Chondrocyte (in vitro differentiated cells): ENCODE results near the gene TNIK. TPM values are rescaled to one million over a fixed set of nuclear protein-coding genes. Genes with fewer than 3 reads are reported as not detected.

Experiments used
- DNase-seq: peaks from one replicate; pipeline ENCODE4 v3.0.0; 2021; ENCODE audit warnings: mixed read lengths, low spot score
- H3K27ac Mint-ChIP-seq: one replicate; pipeline ENCODE4 v1.8.0; 2021; ENCODE audit warnings: mild to moderate bottlenecking, moderate library complexity, mixed read lengths; ENCODE audit not compliant: unreplicated experiment
- H3K27me3 Mint-ChIP-seq: 2 replicates; pipeline ENCODE4 v1.8.0; 2021; ENCODE audit warnings: low read depth, mixed read lengths
- H3K36me3 Mint-ChIP-seq: 2 replicates; pipeline ENCODE4 v1.8.0; 2021; ENCODE audit warnings: low read depth, mixed read lengths
- H3K4me1 Mint-ChIP-seq: 2 replicates; pipeline ENCODE4 v1.8.0; 2021; ENCODE audit warnings: low read depth, mild to moderate bottlenecking, mixed read lengths
- H3K4me3 Mint-ChIP-seq: one replicate; pipeline ENCODE4 v1.8.0; 2021; ENCODE audit warnings: mild to moderate bottlenecking, moderate library complexity, mixed read lengths; ENCODE audit not compliant: unreplicated experiment
- H3K9me3 Mint-ChIP-seq: 2 replicates; pipeline ENCODE4 v1.8.0; 2021; ENCODE audit warnings: low read depth, mixed read lengths
- CTCF ChIP-seq: fragments of 200-600 bp; sonication (generic); IDR thresholded peaks from 2 replicates; pipeline ENCODE4 v1.5.0; 2021; ENCODE audit warnings: antibody characterized with exemption, mild to moderate bottlenecking, moderate library complexity
- total RNA-seq: library from RNA; stranded (reverse); gene quantifications from 3 replicates; pipeline ENCODE4 v1.2.1, GENCODE V29; 2021

TNIK gene
- total RNA-seq, 1 donor from 2014 or later = 17.5 TPM

GRCh38 chr3:171472552-171472951 is 12.3 kb upstream of the TNIK start:
- no peaks in the 10 kb centered on the region for H3K9me3 Mint-ChIP-seq
- H3K27ac Mint-ChIP-seq = no peak overlapping the region
- H3K36me3 Mint-ChIP-seq = no peaks in the 10 kb centered on the region
- H3K4me1 Mint-ChIP-seq = peaks cover 9% of the 10 kb centered on the region
- TF ChIP-seq CTCF = no peak
- no peak for DNase-seq
- no peaks in the 10 kb centered on the region for H3K27me3 Mint-ChIP-seq
- no peak overlapping the region for H3K4me3 Mint-ChIP-seq

- H3K27me3 Mint-ChIP-seq = no peaks in the 10 kb centered on the region
- no peak overlapping the region for H3K27ac Mint-ChIP-seq
- DNase-seq = no peak
- no peaks in the 10 kb centered on the region for H3K36me3 Mint-ChIP-seq
- H3K4me1 Mint-ChIP-seq = peaks cover 18% of the 10 kb centered on the region
- no peak for TF ChIP-seq CTCF
- no peak overlapping the region for H3K4me3 Mint-ChIP-seq
- no peaks in the 10 kb centered on the region for H3K9me3 Mint-ChIP-seq
Observed at GRCh38 chr3:171470714-171471227, 10.6 kb upstream of the TNIK start.

- no peaks in the 10 kb centered on the region for H3K27me3 Mint-ChIP-seq
- no peak overlapping the region for H3K27ac Mint-ChIP-seq
- peaks cover 18% of the 10 kb centered on the region for H3K4me1 Mint-ChIP-seq
- H3K4me3 Mint-ChIP-seq = no peak overlapping the region
- no peaks in the 10 kb centered on the region for H3K9me3 Mint-ChIP-seq
- DNase-seq = no peak
- no peak for TF ChIP-seq CTCF
- H3K36me3 Mint-ChIP-seq = no peaks in the 10 kb centered on the region
Observed at GRCh38 chr3:171469376-171469775, 9.2 kb upstream of the TNIK start.

- peaks cover 18% of the 10 kb centered on the region for H3K4me1 Mint-ChIP-seq
- no peaks in the 10 kb centered on the region for H3K36me3 Mint-ChIP-seq
- H3K27me3 Mint-ChIP-seq = no peaks in the 10 kb centered on the region
- no peaks in the 10 kb centered on the region for H3K9me3 Mint-ChIP-seq
- no peak overlapping the region for H3K27ac Mint-ChIP-seq
- TF ChIP-seq CTCF = no peak
- no peak for DNase-seq
- no peak overlapping the region for H3K4me3 Mint-ChIP-seq
Observed at GRCh38 chr3:171468296-171468906, 8.2 kb upstream of the TNIK start.

- H3K4me1 Mint-ChIP-seq = peaks cover 31% of the 10 kb centered on the region
- no peak for DNase-seq
- TF ChIP-seq CTCF = no peak
- no peaks in the 10 kb centered on the region for H3K36me3 Mint-ChIP-seq
- no peak overlapping the region for H3K4me3 Mint-ChIP-seq
- no peaks in the 10 kb centered on the region for H3K27me3 Mint-ChIP-seq
- no peaks in the 10 kb centered on the region for H3K9me3 Mint-ChIP-seq
- H3K27ac Mint-ChIP-seq = no peak overlapping the region
Observed at GRCh38 chr3:171465763-171466162, 5.6 kb upstream of the TNIK start.
